Fibroblast of lung (primary cell): ENCODE results near the gene TWIST2. TPM values are rescaled to one million over a fixed set of nuclear protein-coding genes. Genes with fewer than 3 reads are reported as not detected.
A peak's percentile ranks its signal among the peaks of the same experiment; 100 is the strongest.

ENCODE experiments used
- DNase-seq, 2 donors: peaks; one replicate each; pipeline versions ENCODE4 v3.0.0 to v3.0.0-alpha.2; 2010; ENCODE audit warnings: low read depth in 2 of 2
- H2AFZ ChIP-seq: 2 replicates; pipeline ENCODE4 v1.5.1; 2012; ENCODE audit warnings: low read length, control low read depth, inconsistent platforms
- H3K27ac ChIP-seq: 2 replicates; pipeline ENCODE4 v1.5.1; 2011; ENCODE audit warnings: low read length, control low read depth; ENCODE audit not compliant: insufficient read depth
- H3K27me3 ChIP-seq: 2 replicates; pipeline ENCODE4 v1.5.1; 2011; ENCODE audit warnings: mild to moderate bottlenecking, low read length; ENCODE audit not compliant: control insufficient read depth, insufficient read depth
- H3K36me3 ChIP-seq: 2 replicates; pipeline ENCODE4 v1.5.1; 2011; ENCODE audit warnings: low read length; ENCODE audit not compliant: control insufficient read depth, insufficient read depth
- H3K4me1 ChIP-seq: 2 replicates; pipeline ENCODE4 v1.5.1; 2011; ENCODE audit warnings: low read length; ENCODE audit not compliant: control insufficient read depth, insufficient read depth; ENCODE audit errors: extremely low read depth
- H3K4me2 ChIP-seq: 2 replicates; pipeline ENCODE4 v1.5.1; 2011; ENCODE audit warnings: low read length, control low read depth; ENCODE audit not compliant: insufficient read depth; ENCODE audit errors: extremely low read depth
- H3K4me3 ChIP-seq, 4 experiments: fragments of 200-600 bp in 1 of 4; sonication (generic) in 1 of 4; replicated peaks in 1 of 4; 2 replicates each; pipeline ENCODE4 v1.5.1; 2011 to 2016; ENCODE audit warnings: low read length in 4 of 4, low read depth in 3 of 4, mild to moderate bottlenecking in 3 of 4, control low read depth in 2 of 4, inconsistent platforms in 1 of 4, mixed read lengths in 1 of 4; ENCODE audit not compliant: insufficient read depth in 1 of 4; ENCODE audit errors: control extremely low read depth in 1 of 4
- H3K79me2 ChIP-seq: 2 replicates; pipeline ENCODE4 v1.5.1; 2012; ENCODE audit warnings: mild to moderate bottlenecking, low read length, inconsistent platforms; ENCODE audit not compliant: control insufficient read depth, insufficient read depth
- H3K9ac ChIP-seq: 2 replicates; pipeline ENCODE4 v1.5.1; 2011; ENCODE audit warnings: mild to moderate bottlenecking, low read length, control low read depth; ENCODE audit not compliant: insufficient read depth
- H3K9me3 ChIP-seq: 2 replicates; pipeline ENCODE4 v1.5.1; 2012; ENCODE audit warnings: low read depth, low read length; ENCODE audit not compliant: control insufficient read depth, insufficient read depth
- H4K20me1 ChIP-seq: 2 replicates; pipeline ENCODE4 v1.5.1; 2011; ENCODE audit warnings: low read length; ENCODE audit not compliant: control insufficient read depth, insufficient read depth; ENCODE audit errors: extremely low read depth
- CTCF ChIP-seq, 2 donors: IDR thresholded peaks in 1 of 2; conservative IDR thresholded peaks in 1 of 2; 1 replicate in 1 of 2; 2 replicates in 1 of 2; pipeline ENCODE4 v1.5.1; 2011 to 2012; ENCODE audit warnings: low read length in 2 of 2, control low read depth in 1 of 2, inconsistent platforms in 1 of 2, low read depth in 1 of 2, mild to moderate bottlenecking in 1 of 2
- EZH2 ChIP-seq: IDR thresholded peaks from 2 replicates; pipeline ENCODE4 v1.5.1; 2012; ENCODE audit warnings: low read length, control low read depth, mild to moderate bottlenecking; ENCODE audit errors: missing control alignments
- polyA plus RNA-seq, 2 donors: library from polyadenylated mRNA; depleted of rRNA in 1 of 2; stranded (reverse) in 1 of 2; unstranded in 1 of 2; fragments of >200 nt; gene quantifications; 2 replicates each; pipeline ENCODE4 v1.2.1, GENCODE V29; 2011 to 2012; ENCODE audit warnings: missing spikeins in 1 of 2
- total RNA-seq: library from RNA; depleted of rRNA; stranded (reverse); fragments of >200 nt; gene quantifications from 2 replicates; pipeline ENCODE4 v1.2.1, GENCODE V29; 2014

The TWIST2 gene
- total and polyA plus RNA-seq, 2 donors (not counting 1 experiment from before 2014, with no cell fraction given): 85.2 to 118 TPM

- H3K9me3 ChIP-seq: no peaks in the 10 kb centered on the region
- H3K27ac ChIP-seq: no peak overlapping the region
- H3K4me3 ChIP-seq: no peak overlapping the region
- no peaks in the 10 kb centered on the region for H3K27me3 ChIP-seq
- no peak for DNase-seq
- peaks cover 5% of the 10 kb centered on the region for H3K36me3 ChIP-seq
- no peaks in the 10 kb centered on the region for H4K20me1 ChIP-seq
- no peak overlapping the region for H3K9ac ChIP-seq
- H3K4me2 ChIP-seq: no peak overlapping the region
- H3K4me1 ChIP-seq: peaks cover 8% of the 10 kb centered on the region
- no peak for TF ChIP-seq EZH2
- peak; percentile 27 to 33 for TF ChIP-seq CTCF (conservative IDR thresholded peaks at IDR 0.05 in 1 of 2, IDR thresholded peaks at IDR 0.05 in 1 of 2; ENCODE audit: low read depth in 1 of 2, low read length in 2 of 2)
- H2AFZ ChIP-seq: no peak overlapping the region
- peaks cover 61% of the 10 kb centered on the region for H3K79me2 ChIP-seq
Measured at GRCh38 chr2:238875101-238875470, 27.2 kb downstream of the TWIST2 start.

GRCh38 chr2:238875471-238876231 lies 27.8 kb downstream of the TWIST2 start:
- H3K79me2 ChIP-seq: peaks cover 59% of the 10 kb centered on the region
- no peak overlapping the region for H3K27ac ChIP-seq
- TF ChIP-seq CTCF (conservative IDR thresholded peaks at IDR 0.05 in 1 of 2, IDR thresholded peaks at IDR 0.05 in 1 of 2; ENCODE audit: low read depth in 1 of 2, low read length in 2 of 2) (no peak), EZH2 (no peak)
- peaks cover 8% of the 10 kb centered on the region for H3K4me1 ChIP-seq
- no peaks in the 10 kb centered on the region for H4K20me1 ChIP-seq
- peak in 1 of 2 donors; percentile 70 for DNase-seq
- no peaks in the 10 kb centered on the region for H3K27me3 ChIP-seq
- H2AFZ ChIP-seq: no peak overlapping the region
- H3K4me2 ChIP-seq: no peak overlapping the region
- no peak overlapping the region for H3K9ac ChIP-seq
- H3K4me3 ChIP-seq: no peak overlapping the region
- no peaks in the 10 kb centered on the region for H3K9me3 ChIP-seq
- peaks cover 5% of the 10 kb centered on the region for H3K36me3 ChIP-seq

- DNase-seq: no peak
- no peaks in the 10 kb centered on the region for H3K27me3 ChIP-seq
- TF ChIP-seq EZH2: no peak
- no peak overlapping the region for H3K4me2 ChIP-seq
- H4K20me1 ChIP-seq: no peaks in the 10 kb centered on the region
- H3K4me3 ChIP-seq: no peak overlapping the region
- no peaks in the 10 kb centered on the region for H3K9me3 ChIP-seq
- peaks cover 5% of the 10 kb centered on the region for H3K36me3 ChIP-seq
- H3K4me1 ChIP-seq: peaks cover 8% of the 10 kb centered on the region
- H3K27ac ChIP-seq: no peak overlapping the region
- H3K79me2 ChIP-seq: peaks cover 59% of the 10 kb centered on the region
- no peak overlapping the region for H2AFZ ChIP-seq
- no peak overlapping the region for H3K9ac ChIP-seq
Measured at GRCh38 chr2:238876232-238876630, 28.3 kb downstream of the TWIST2 start.
